OCI-LY1 (cell line): ENCODE results near the gene ATXN7L1.

Experiments
- H2AFZ ChIP-seq: fragments of 200-600 bp; sonication (generic), shearing (Covaris generic); 2 replicates; pipeline ENCODE4 v1.6.0; 2014; ENCODE audit warnings: antibody characterized with exemption, mild to moderate bottlenecking, low read length
- H3F3A ChIP-seq: fragments of 200-600 bp; sonication (generic), shearing (Covaris generic); 2 replicates; pipeline ENCODE4 v1.6.0; 2014; ENCODE audit warnings: mild to moderate bottlenecking, antibody characterized with exemption, low read length, moderate library complexity; ENCODE audit not compliant: insufficient read depth
- H3K27ac ChIP-seq: fragments of 200-600 bp; sonication (generic); 2 replicates; pipeline ENCODE4 v1.5.1; 2014; ENCODE audit warnings: low read length, mixed run types, mild to moderate bottlenecking, low read depth; ENCODE audit not compliant: poor library complexity, severe bottlenecking
- H3K27me3 ChIP-seq: fragments of 200-600 bp; sonication (generic); 2 replicates; pipeline ENCODE4 v1.6.0; 2014; ENCODE audit warnings: antibody characterized with exemption, mild to moderate bottlenecking, low read length, moderate library complexity; ENCODE audit not compliant: insufficient read depth
- H3K36me3 ChIP-seq: fragments of 200-600 bp; sonication (generic); 2 replicates; pipeline ENCODE4 v1.6.1; 2014; ENCODE audit warnings: mild to moderate bottlenecking, antibody characterized with exemption, low read length, moderate library complexity, mixed read lengths; ENCODE audit not compliant: insufficient read depth
- H3K4me1 ChIP-seq: fragments of 200-600 bp; sonication (generic); 2 replicates; pipeline ENCODE4 v1.5.1; 2014; ENCODE audit warnings: mild to moderate bottlenecking, low read length, moderate library complexity; ENCODE audit not compliant: insufficient read depth, severe bottlenecking
- H3K4me2 ChIP-seq: fragments of 200-600 bp; sonication (generic), shearing (Covaris generic); 2 replicates; pipeline ENCODE4 v1.6.1; 2014; ENCODE audit warnings: low read length
- H3K4me3 ChIP-seq: fragments of 200-600 bp; sonication (generic); 2 replicates; pipeline ENCODE4 v1.5.1; 2014; ENCODE audit warnings: low read length, low read depth, mild to moderate bottlenecking, mixed read lengths; ENCODE audit not compliant: poor library complexity, severe bottlenecking
- H3K79me2 ChIP-seq: fragments of 200-600 bp; shearing (Covaris generic); 2 replicates; pipeline ENCODE4 v1.6.1; 2016; ENCODE audit warnings: mixed run types, low read length, mixed read lengths; ENCODE audit not compliant: insufficient read depth
- H3K9ac ChIP-seq: fragments of 200-600 bp; sonication (generic), shearing (Covaris generic); 2 replicates; pipeline ENCODE4 v1.6.1; 2014; ENCODE audit warnings: mild to moderate bottlenecking, low read length, mixed read lengths
- H3K9me2 ChIP-seq: fragments of 200-600 bp; sonication (generic), shearing (Covaris generic); 2 replicates; pipeline ENCODE4 v1.6.1; 2014; ENCODE audit warnings: low read depth, mild to moderate bottlenecking, low read length, mixed read lengths
- H3K9me3 ChIP-seq: fragments of 200-600 bp; shearing (Covaris generic); 2 replicates; pipeline ENCODE4 v1.6.1; 2014; ENCODE audit warnings: low read length, mixed read lengths
- H4K20me1 ChIP-seq: fragments of 200-600 bp; sonication (generic), shearing (Covaris generic); 2 replicates; pipeline ENCODE4 v1.6.0; 2016; ENCODE audit warnings: mild to moderate bottlenecking, low read length; ENCODE audit not compliant: insufficient read depth
- EZH2 ChIP-seq: fragments of 200-600 bp; sonication (generic), shearing (Covaris generic); IDR thresholded peaks from 2 replicates; pipeline ENCODE4 v1.8.0; 2017; ENCODE audit warnings: borderline replicate concordance, mixed run types, mild to moderate bottlenecking, antibody characterized with exemption, low read length, moderate library complexity, mixed read lengths
- TF ChIP-seq, protein P1 (sequence below): fragments of 200-600 bp; sonication (generic), shearing (Covaris generic); IDR thresholded peaks from 2 replicates; pipeline ENCODE4 v1.5.1; 2017; ENCODE audit warnings: mild to moderate bottlenecking, antibody characterized with exemption, low read length, moderate library complexity, mixed read lengths

The ATXN7L1 gene

GRCh38 chr7:105768898-105769507, 107.4 kb downstream of the ATXN7L1 start:
- H4K20me1 ChIP-seq: no peaks in the 10 kb centered on the region
- no peaks in the 10 kb centered on the region for H3K9me2 ChIP-seq
- H3K36me3 ChIP-seq: no peaks in the 10 kb centered on the region
- H3K4me2 ChIP-seq: no peak overlapping the region
- H3K4me3 ChIP-seq: no peak overlapping the region
- H3K79me2 ChIP-seq: no peaks in the 10 kb centered on the region
- no peak overlapping the region for H3K27ac ChIP-seq
- H3K9me3 ChIP-seq: no peaks in the 10 kb centered on the region
- H3K27me3 ChIP-seq: peaks cover 11% of the 10 kb centered on the region
- TF ChIP-seq, protein P1, sequence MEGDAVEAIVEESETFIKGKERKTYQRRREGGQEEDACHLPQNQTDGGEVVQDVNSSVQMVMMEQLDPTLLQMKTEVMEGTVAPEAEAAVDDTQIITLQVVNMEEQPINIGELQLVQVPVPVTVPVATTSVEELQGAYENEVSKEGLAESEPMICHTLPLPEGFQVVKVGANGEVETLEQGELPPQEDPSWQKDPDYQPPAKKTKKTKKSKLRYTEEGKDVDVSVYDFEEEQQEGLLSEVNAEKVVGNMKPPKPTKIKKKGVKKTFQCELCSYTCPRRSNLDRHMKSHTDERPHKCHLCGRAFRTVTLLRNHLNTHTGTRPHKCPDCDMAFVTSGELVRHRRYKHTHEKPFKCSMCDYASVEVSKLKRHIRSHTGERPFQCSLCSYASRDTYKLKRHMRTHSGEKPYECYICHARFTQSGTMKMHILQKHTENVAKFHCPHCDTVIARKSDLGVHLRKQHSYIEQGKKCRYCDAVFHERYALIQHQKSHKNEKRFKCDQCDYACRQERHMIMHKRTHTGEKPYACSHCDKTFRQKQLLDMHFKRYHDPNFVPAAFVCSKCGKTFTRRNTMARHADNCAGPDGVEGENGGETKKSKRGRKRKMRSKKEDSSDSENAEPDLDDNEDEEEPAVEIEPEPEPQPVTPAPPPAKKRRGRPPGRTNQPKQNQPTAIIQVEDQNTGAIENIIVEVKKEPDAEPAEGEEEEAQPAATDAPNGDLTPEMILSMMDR: no peak
- TF ChIP-seq EZH2: no peak
- H3K9ac ChIP-seq: no peak overlapping the region
- H3F3A ChIP-seq: no peaks in the 10 kb centered on the region
- no peak overlapping the region for H2AFZ ChIP-seq
- H3K4me1 ChIP-seq: no peaks in the 10 kb centered on the region

- H3F3A ChIP-seq: no peaks in the 10 kb centered on the region
- no peaks in the 10 kb centered on the region for H3K4me1 ChIP-seq
- no peak overlapping the region for H3K9ac ChIP-seq
- peaks cover 11% of the 10 kb centered on the region for H3K27me3 ChIP-seq
- no peaks in the 10 kb centered on the region for H4K20me1 ChIP-seq
- no peaks in the 10 kb centered on the region for H3K79me2 ChIP-seq
- no peak overlapping the region for H2AFZ ChIP-seq
- no peak overlapping the region for H3K4me3 ChIP-seq
- H3K9me2 ChIP-seq: no peaks in the 10 kb centered on the region
- H3K9me3 ChIP-seq: no peaks in the 10 kb centered on the region
- no peaks in the 10 kb centered on the region for H3K36me3 ChIP-seq
- no peak for TF ChIP-seq EZH2
- TF ChIP-seq, protein P1: no peak
- no peak overlapping the region for H3K4me2 ChIP-seq
- no peak overlapping the region for H3K27ac ChIP-seq
Measured at GRCh38 chr7:105768117-105768516, 108.3 kb downstream of the ATXN7L1 start.

- no peak for TF ChIP-seq EZH2
- TF ChIP-seq, protein P1: no peak
- Histone ChIP-seq H4K20me1 (no peaks in the 10 kb centered on the region), H3F3A (no peaks in the 10 kb centered on the region), H2AFZ (no peak overlapping the region), H3K27me3 (peaks cover 11% of the 10 kb centered on the region), H3K27ac (no peak overlapping the region), H3K9ac (no peak overlapping the region), H3K4me3 (no peak overlapping the region), H3K79me2 (no peaks in the 10 kb centered on the region), H3K4me1 (no peaks in the 10 kb centered on the region), H3K9me2 (no peaks in the 10 kb centered on the region), H3K4me2 (no peak overlapping the region), H3K9me3 (no peaks in the 10 kb centered on the region), H3K36me3 (no peaks in the 10 kb centered on the region)
Measured at GRCh38 chr7:105766421-105767073, 109.9 kb downstream of the ATXN7L1 start.
